ENCODE measurements around the gene ING1. TPM values are rescaled to one million over a fixed set of nuclear protein-coding genes. Genes with fewer than 3 reads are reported as not detected.
"Not testable (repeated sequence)": the region's sequence is repeated elsewhere in the genome, so short reads cannot be mapped to it uniquely, and the experiment has no call there.

The ING1 gene, protein sequence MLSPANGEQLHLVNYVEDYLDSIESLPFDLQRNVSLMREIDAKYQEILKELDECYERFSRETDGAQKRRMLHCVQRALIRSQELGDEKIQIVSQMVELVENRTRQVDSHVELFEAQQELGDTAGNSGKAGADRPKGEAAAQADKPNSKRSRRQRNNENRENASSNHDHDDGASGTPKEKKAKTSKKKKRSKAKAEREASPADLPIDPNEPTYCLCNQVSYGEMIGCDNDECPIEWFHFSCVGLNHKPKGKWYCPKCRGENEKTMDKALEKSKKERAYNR
- total RNA-seq = 10 to 100 TPM; 19.6 to 19.7 TPM

DNA sequence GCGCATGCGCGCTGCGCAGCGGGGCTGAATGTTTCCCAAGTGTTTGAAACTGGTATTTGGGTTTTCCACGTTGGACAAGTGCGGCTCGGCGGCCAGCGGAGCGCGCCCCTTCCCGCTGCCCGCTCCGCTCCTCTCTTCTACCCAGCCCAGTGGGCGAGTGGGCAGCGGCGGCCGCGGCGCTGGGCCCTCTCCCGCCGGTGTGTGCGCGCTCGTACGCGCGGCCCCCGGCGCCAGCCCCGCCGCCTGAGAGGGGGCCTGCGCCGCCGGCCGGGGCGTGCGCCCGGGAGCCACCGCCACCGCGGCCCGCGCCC lies at the start of gene ING1:
Gene ING1, plus strand, starts transcription at position 59 of the 311 bp plus-strand sequence. CDS start 450 bp downstream, outside the sequence.
- ChIA-PET CTCF (no interaction called here), POLR2A (interaction anchor here (0.6 kb wide), 1 partner anchor 69 kb away, joined by 3 read pairs; no protein-coding TSS in a partner anchor)
- no peak for ATAC-seq
- Mint-ChIP-seq H3K4me3 (peak within 1 kb of the TSS; percentile 87), H3K36me3 (ENCODE audit: low read depth) (peaks cover 3% of the 10 kb centered on the region), H3K4me1 (peaks cover 24% of the 10 kb centered on the region), H3K27ac (peak within 1 kb of the TSS; percentile 92), H3K9me3 (ENCODE audit: low read depth) (no peaks in the 10 kb centered on the region), H3K27me3 (no peaks in the 10 kb centered on the region)
- no peak for DNase-seq
- intact Hi-C loops (cut with DNase I, micrococcal nuclease) = loop anchor here (1.0 to 10.0 kb wide), 7 partner anchors 98 to 1975 kb away; partner anchors contain the start of genes IRS2 (in 2 of the 2) and NAXD (in 1 of the 2)

DNA sequence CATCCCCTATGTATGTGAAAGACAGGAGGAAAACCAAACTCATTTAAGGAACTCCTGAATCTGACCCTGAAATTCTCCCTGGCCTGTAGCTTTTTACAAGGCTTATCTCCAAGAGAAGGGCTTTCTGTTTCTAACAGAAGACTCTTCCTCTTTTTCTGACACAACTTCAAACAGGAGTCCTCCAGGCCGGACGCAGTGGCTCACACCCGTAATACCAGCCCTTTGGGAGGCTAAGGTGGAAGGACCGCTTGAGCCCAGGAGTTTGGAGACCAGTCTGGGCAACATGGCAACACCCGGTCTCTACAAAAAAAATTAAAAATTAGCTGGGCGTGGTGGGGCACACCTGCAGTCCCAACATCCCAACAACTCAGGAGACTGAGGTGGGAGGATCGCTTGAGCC lies 49.5 kb upstream of the ING1 start:
- ATAC-seq = no peak
- H3K27ac Mint-ChIP-seq = no peak overlapping the region
- no peak for DNase-seq
- no peak overlapping the region for H3K4me3 Mint-ChIP-seq
- H3K9me3 Mint-ChIP-seq (ENCODE audit: low read depth) = peaks cover 9% of the 10 kb centered on the region
- intact Hi-C loops (cut with DNase I, micrococcal nuclease) = no loop called here
- no peaks in the 10 kb centered on the region for H3K27me3 Mint-ChIP-seq
- CTCF ChIA-PET = interaction anchor here (0.7 kb wide), 1 partner anchor 222 kb away, joined by 3 read pairs; no protein-coding TSS in a partner anchor
- POLR2A ChIA-PET = no interaction called here
- peaks cover 16% of the 10 kb centered on the region for H3K4me1 Mint-ChIP-seq
- H3K36me3 Mint-ChIP-seq (ENCODE audit: low read depth) = peaks cover 80% of the 10 kb centered on the region

DNA sequence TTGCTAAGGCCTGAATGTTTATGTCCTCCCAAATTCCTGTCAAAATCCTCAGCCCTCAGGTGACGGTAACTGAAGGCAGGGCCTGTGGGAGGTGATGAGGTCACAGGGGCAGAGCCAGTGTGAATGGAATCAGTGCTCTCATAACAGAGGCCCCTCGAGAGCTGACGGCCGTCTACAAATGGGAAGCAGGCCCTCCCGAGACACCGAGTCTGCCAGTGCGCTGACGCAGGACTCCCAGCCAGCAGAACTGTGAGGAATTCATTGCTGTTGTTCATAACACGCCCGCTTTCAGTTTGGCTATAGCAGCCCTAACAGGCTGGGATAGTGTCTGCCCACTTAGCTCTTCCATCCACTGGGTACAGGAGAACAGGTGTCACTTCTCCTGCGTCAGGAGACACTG lies 48.8 kb upstream of the ING1 start:
- intact Hi-C loops (cut with DNase I, micrococcal nuclease) = no loop called here
- H3K36me3 Mint-ChIP-seq (ENCODE audit: low read depth) = peaks cover 80% of the 10 kb centered on the region
- ATAC-seq = no peak
- peaks cover 11% of the 10 kb centered on the region for H3K4me1 Mint-ChIP-seq
- H3K27ac Mint-ChIP-seq = no peak overlapping the region
- DNase-seq = no peak
- ChIA-PET CTCF (no interaction called here), POLR2A (no interaction called here)
- peaks cover 9% of the 10 kb centered on the region for H3K9me3 Mint-ChIP-seq (ENCODE audit: low read depth)
- H3K4me3 Mint-ChIP-seq = no peak overlapping the region
- no peaks in the 10 kb centered on the region for H3K27me3 Mint-ChIP-seq

DNA sequence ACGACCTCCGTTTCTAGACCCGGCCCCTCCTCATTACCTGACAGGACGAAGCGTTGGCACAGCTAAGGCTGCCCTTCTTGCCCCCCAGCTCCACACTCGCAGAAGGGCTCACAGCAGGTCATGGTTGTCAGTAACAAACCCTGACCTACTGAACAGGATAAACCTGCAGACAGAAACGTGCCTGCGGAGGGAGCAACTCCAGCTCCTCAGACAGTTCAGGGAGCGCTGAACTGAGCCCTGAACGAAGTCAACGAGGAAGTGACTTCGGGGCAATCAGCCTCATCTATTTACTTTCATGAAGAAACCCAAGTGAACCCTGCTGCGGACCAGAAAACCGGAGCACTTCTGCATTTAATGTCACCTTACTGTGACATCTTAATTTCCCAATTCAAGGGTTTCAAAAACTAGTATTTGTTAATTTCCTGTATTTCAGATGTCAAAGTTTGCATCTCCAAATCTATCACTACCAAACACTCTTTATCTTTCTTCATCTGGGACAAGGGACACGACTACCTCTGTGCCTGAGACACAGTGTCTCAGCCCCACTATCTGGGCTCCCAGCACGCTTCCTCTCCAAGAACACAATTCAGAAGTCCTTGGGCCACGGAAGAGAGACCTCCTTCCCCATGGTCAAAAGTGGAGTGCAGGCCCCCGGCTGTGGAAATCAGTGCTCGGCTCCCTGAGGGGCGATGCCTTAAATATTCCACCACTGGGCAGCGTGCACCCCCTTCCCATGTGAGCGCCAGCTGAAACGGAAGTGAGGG lies 47.8 kb upstream of the ING1 start:
- ChIA-PET POLR2A (no interaction called here), CTCF (interaction anchor here (1.2 kb wide), 1 partner anchor 17 kb away, joined by 4 read pairs; no protein-coding TSS in a partner anchor)
- peaks cover 82% of the 10 kb centered on the region for H3K36me3 Mint-ChIP-seq (ENCODE audit: low read depth)
- no peaks in the 10 kb centered on the region for H3K27me3 Mint-ChIP-seq
- H3K4me1 Mint-ChIP-seq = peaks cover 6% of the 10 kb centered on the region
- ATAC-seq (no peak), DNase-seq (no peak)
- H3K27ac Mint-ChIP-seq = no peak overlapping the region
- peaks cover 9% of the 10 kb centered on the region for H3K9me3 Mint-ChIP-seq (ENCODE audit: low read depth)
- no peak overlapping the region for H3K4me3 Mint-ChIP-seq
- intact Hi-C loops (cut with DNase I, micrococcal nuclease) = no loop called here

DNA sequence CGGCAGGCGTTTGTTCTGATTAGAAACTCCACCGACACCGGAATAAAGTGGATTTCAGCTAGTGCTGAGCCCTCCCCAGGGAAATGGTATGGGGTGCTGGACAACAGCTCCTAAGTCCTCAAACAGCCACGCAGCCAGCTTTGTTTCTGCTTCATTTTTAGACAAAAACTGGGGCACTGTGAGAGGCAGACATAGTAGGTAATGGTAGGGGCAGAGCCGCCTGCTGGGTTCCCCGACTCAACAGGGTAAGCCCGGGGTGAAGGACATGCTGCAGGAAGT lies 47.3 kb upstream of the ING1 start:
- ChIA-PET CTCF (interaction anchor here (1.2 kb wide), 1 partner anchor 17 kb away, joined by 4 read pairs; no protein-coding TSS in a partner anchor), POLR2A (no interaction called here)
- no peak overlapping the region for H3K4me3 Mint-ChIP-seq
- no peak for ATAC-seq
- no peak overlapping the region for H3K27ac Mint-ChIP-seq
- H3K27me3 Mint-ChIP-seq = no peaks in the 10 kb centered on the region
- no peak for DNase-seq
- peaks cover 83% of the 10 kb centered on the region for H3K36me3 Mint-ChIP-seq (ENCODE audit: low read depth)
- H3K9me3 Mint-ChIP-seq (ENCODE audit: low read depth) = peaks cover 7% of the 10 kb centered on the region
- intact Hi-C loops (cut with DNase I, micrococcal nuclease) = no loop called here
- peaks cover 6% of the 10 kb centered on the region for H3K4me1 Mint-ChIP-seq

DNA sequence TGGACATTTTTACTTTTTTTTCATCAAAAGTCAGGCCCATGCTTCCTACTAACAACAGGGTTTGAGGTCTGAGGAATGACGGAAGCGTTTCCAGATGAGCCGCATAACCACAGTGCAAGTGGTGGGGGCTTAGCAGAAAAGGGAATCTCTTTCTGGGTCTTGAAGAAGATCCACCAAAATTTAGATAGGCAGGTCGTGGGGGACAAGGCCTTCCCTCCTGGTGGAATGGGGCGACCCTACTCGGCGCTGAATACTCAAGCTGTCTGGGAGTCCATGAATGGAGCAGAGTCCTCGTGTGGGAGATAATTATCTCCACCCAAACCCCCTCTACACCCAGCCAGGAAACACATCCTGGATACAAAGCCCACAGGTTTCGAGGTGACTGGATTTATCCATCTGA lies 44.5 kb upstream of the ING1 start:
- intact Hi-C loops (cut with DNase I, micrococcal nuclease) = no loop called here
- Mint-ChIP-seq H3K27me3 (no peaks in the 10 kb centered on the region), H3K4me1 (peaks cover 10% of the 10 kb centered on the region), H3K4me3 (no peak overlapping the region), H3K27ac (no peak overlapping the region), H3K9me3 (ENCODE audit: low read depth) (no peaks in the 10 kb centered on the region), H3K36me3 (ENCODE audit: low read depth) (peaks cover 76% of the 10 kb centered on the region)
- DNase-seq = no peak
- ATAC-seq = no peak
- ChIA-PET POLR2A (no interaction called here), CTCF (no interaction called here)

DNA sequence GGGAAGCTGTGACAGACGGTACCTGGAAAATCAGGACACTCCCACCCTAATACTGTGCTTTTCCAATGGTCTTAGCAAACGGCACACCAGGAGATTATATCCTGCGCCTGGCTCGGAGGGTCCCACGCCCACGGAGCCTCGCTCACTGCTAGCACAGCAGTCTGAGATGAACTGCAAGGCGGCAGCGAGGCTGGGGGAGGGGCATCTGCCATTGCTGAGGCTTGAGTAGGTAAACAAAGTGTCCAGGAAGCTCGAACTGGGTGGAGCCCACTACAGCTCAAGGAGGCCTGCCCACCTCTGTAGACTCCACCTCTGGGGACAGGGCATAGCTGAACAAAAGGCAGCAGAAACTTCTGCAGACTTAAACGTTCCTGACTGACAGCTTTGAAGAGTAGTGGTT lies 43.7 kb upstream of the ING1 start:
- H3K9me3 Mint-ChIP-seq (ENCODE audit: low read depth); ATAC-seq; H3K4me3 Mint-ChIP-seq; intact Hi-C loops (cut with DNase I, micrococcal nuclease); DNase-seq; CTCF ChIA-PET; H3K27me3 Mint-ChIP-seq; H3K4me1 Mint-ChIP-seq; POLR2A ChIA-PET; H3K27ac Mint-ChIP-seq: not testable (repeated sequence)
- peaks cover 80% of the 10 kb centered on the region for H3K36me3 Mint-ChIP-seq (ENCODE audit: low read depth)

DNA sequence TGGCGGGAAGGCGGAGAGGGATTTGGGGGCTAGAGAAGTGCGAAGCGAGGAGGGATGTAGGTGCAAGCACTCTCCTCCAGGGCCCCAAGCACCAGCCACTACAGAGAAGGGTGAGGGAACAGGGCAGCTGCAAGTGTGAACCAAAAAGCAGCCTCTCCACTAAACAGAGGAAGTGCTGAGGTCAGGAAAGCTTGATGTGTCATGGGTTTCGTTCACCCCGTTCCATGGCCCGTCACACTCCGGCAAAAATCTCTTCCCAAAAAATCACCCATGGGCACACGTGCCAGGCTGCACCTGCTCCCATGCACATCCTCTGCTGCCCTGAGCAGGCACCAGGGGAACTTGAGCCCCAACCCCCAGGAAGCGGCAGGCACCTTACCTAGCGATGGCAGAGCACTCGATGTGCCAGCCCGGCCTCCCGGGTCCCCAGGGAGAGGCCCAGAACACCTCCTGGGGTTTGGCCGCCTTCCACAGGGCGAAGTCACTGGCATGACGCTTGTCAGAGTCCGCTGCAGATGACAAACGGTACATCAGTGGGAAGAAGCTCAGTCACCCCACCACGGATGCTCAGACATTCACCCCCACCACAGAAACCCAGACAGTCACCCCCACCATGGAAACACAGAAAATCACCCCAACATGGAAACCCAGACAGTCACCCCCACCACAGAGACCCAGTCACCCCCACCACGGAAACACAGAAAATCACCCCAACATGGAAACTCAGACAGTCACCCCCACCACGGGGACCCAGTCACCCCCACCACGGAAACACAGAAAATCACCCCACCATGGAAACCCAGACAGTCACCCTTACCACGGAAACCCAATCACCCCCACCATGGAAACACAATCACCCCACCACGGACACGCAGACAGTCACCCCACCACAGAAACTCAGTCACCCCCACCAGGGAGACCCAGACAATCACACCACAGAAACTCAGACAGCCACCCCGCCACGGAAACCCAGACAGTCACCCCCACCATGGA lies 36.6 kb upstream of the ING1 start:
- H3K36me3 Mint-ChIP-seq (ENCODE audit: low read depth) = peaks cover 69% of the 10 kb centered on the region
- peak; percentile 84 for ATAC-seq
- peaks cover 19% of the 10 kb centered on the region for H3K4me1 Mint-ChIP-seq
- ChIA-PET POLR2A (interaction anchor here (1.0 kb wide), 1 partner anchor 35 kb away, joined by 3 read pairs; no protein-coding TSS in a partner anchor), CTCF (interaction anchor here (0.9 to 1.4 kb wide), 2 partner anchors 82 to 83 kb away, joined by 3 to 4 read pairs; no protein-coding TSS in a partner anchor)
- intact Hi-C loops (cut with DNase I, micrococcal nuclease) = no loop called here
- DNase-seq = peak; percentile 51
- H3K9me3 Mint-ChIP-seq (ENCODE audit: low read depth) = no peaks in the 10 kb centered on the region
- H3K27me3 Mint-ChIP-seq = no peaks in the 10 kb centered on the region
- no peak overlapping the region for H3K4me3 Mint-ChIP-seq
- peak overlapping the region; percentile 72 for H3K27ac Mint-ChIP-seq

DNA sequence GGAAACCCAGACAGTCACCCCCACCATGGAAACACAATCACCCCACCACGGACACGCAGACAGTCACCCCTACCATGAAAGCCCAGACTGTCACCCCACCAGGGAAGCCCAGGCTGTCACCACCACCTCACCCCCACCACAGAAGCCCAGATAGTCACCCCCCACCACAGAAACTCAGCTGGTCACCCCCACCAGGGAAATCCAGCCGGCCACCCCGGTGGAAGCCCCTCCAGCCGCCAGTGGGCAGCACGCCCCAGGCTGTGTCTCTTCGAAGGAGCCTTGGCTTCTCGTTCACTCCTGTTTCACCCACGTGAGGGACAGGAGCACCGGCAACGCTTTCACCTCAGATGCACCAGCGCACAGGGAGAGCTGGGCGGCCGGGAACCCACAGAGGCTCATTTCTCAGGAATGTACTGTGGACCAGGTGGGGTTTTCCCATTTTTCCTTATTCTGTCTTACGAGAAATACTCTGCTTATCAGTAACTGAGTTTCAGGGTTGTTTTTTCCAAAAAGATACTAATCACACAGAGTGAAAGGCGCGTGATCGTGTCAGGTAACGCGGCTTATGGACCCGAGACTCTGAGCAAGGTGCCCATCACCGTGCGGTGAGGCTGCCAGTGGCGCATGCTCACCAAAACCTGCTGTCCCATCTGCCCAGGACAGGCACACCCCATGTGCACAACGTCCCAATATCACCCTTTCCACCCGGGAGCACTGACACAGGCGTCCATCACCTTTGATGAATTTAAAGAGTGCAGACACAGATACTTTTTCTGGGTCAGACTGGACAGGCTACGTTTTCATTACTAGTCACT lies 35.6 kb upstream of the ING1 start:
- Mint-ChIP-seq H3K4me3 (no peak overlapping the region), H3K9me3 (ENCODE audit: low read depth) (no peaks in the 10 kb centered on the region), H3K27me3 (no peaks in the 10 kb centered on the region), H3K27ac (no peak overlapping the region), H3K36me3 (ENCODE audit: low read depth) (peaks cover 67% of the 10 kb centered on the region), H3K4me1 (peaks cover 15% of the 10 kb centered on the region)
- intact Hi-C loops (cut with DNase I, micrococcal nuclease) = no loop called here
- ATAC-seq = peak; percentile 30
- DNase-seq = peak; percentile 16
- ChIA-PET POLR2A (no interaction called here), CTCF (no interaction called here)

DNA sequence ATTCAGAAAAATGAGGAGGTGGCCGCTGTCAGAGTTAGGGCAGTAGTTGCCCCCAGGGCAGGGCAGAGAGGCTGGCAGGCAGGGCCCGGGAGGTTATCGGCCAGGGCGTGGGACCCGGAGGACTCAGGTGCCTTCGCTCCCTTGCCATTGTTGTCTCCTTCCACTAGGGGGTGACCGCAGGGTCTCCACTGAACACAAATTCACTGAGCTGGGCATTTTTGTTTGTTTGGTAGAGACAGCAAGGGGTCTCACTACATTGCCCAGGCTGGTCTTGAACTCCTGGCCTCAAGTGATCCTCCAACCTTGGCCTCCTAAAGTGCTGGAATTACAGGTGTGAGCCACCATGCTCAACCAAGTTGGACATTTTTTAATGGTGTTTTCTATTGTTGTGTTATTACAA lies 32.6 kb upstream of the ING1 start:
- Mint-ChIP-seq H3K27me3 (no peaks in the 10 kb centered on the region), H3K27ac (no peak overlapping the region), H3K4me3 (no peak overlapping the region), H3K36me3 (ENCODE audit: low read depth) (peaks cover 52% of the 10 kb centered on the region), H3K9me3 (ENCODE audit: low read depth) (no peaks in the 10 kb centered on the region), H3K4me1 (peaks cover 15% of the 10 kb centered on the region)
- ChIA-PET CTCF (no interaction called here), POLR2A (no interaction called here)
- ATAC-seq = no peak
- intact Hi-C loops (cut with DNase I, micrococcal nuclease) = no loop called here
- DNase-seq = peak; percentile 28
